Neural cell (in vitro differentiated cells): Measurements from ENCODE around the gene LIPK.

ENCODE experiments used
- EP300 ChIP-seq: fragments of 450-650 bp; conservative IDR thresholded peaks from 2 replicates; pipeline ENCODE4 v1.6.1; 2014; ENCODE audit warnings: antibody characterized with exemption, mild to moderate bottlenecking, moderate library complexity; ENCODE audit not compliant: poor library complexity, severe bottlenecking
- EZH2 ChIP-seq: fragments of 200-600, 300-800 bp; shearing (Covaris generic), sonication (generic); IDR thresholded peaks from 2 replicates; pipeline ENCODE4 v1.6.1; 2014; ENCODE audit warnings: antibody characterized with exemption, low read length, borderline replicate concordance, mild to moderate bottlenecking; ENCODE audit not compliant: insufficient read depth, poor library complexity, severe bottlenecking
- MXI1 ChIP-seq: fragments of 450-650 bp; conservative IDR thresholded peaks from 2 replicates; pipeline ENCODE4 v1.6.1; 2014; ENCODE audit warnings: antibody characterized with exemption, mild to moderate bottlenecking; ENCODE audit not compliant: poor library complexity, severe bottlenecking
- TF ChIP-seq, protein P1 (sequence below): fragments of 450-650 bp; IDR thresholded peaks from 2 replicates; pipeline ENCODE4 v1.5.1; 2014; ENCODE audit warnings: antibody characterized with exemption, mild to moderate bottlenecking, moderate library complexity; ENCODE audit not compliant: poor library complexity, severe bottlenecking

- TF ChIP-seq, protein P1, sequence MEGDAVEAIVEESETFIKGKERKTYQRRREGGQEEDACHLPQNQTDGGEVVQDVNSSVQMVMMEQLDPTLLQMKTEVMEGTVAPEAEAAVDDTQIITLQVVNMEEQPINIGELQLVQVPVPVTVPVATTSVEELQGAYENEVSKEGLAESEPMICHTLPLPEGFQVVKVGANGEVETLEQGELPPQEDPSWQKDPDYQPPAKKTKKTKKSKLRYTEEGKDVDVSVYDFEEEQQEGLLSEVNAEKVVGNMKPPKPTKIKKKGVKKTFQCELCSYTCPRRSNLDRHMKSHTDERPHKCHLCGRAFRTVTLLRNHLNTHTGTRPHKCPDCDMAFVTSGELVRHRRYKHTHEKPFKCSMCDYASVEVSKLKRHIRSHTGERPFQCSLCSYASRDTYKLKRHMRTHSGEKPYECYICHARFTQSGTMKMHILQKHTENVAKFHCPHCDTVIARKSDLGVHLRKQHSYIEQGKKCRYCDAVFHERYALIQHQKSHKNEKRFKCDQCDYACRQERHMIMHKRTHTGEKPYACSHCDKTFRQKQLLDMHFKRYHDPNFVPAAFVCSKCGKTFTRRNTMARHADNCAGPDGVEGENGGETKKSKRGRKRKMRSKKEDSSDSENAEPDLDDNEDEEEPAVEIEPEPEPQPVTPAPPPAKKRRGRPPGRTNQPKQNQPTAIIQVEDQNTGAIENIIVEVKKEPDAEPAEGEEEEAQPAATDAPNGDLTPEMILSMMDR: no peak
- TF ChIP-seq EP300 (no peak), MXI1 (no peak), EZH2 (no peak)
Measured at GRCh38 chr10:88763441-88763840, 57.4 kb downstream of the LIPK start.
